ENCODE data around the gene NPC1L1.
"Not testable (repeated sequence)": the region's sequence is repeated elsewhere in the genome, so short reads cannot be mapped to it uniquely, and the experiment has no call there.

The NPC1L1 gene

DNA sequence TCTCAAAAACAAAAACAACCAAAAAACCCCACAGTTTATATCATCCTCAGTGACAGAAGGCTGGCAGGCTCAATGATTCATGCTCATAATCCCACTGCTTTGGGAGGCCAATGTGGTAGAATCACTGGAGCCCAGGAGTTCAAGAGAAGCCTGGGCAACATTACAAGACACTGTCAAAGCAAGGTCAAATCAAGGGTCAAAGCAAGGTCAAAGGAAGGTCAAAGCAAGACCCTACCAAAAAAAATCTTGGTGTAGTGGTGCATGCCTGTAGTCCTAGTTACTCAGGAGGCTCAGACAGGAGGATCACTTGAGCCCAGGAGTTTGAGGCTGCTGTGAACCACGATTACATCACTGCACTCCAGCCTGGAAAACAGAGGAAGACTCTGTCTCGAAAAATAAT is 14.2 kb upstream of the NPC1L1 start:
- H3K4me3 ChIP-seq (ENCODE audit: low read length), result no peak overlapping the region
- TF ChIP-seq, protein P1, sequence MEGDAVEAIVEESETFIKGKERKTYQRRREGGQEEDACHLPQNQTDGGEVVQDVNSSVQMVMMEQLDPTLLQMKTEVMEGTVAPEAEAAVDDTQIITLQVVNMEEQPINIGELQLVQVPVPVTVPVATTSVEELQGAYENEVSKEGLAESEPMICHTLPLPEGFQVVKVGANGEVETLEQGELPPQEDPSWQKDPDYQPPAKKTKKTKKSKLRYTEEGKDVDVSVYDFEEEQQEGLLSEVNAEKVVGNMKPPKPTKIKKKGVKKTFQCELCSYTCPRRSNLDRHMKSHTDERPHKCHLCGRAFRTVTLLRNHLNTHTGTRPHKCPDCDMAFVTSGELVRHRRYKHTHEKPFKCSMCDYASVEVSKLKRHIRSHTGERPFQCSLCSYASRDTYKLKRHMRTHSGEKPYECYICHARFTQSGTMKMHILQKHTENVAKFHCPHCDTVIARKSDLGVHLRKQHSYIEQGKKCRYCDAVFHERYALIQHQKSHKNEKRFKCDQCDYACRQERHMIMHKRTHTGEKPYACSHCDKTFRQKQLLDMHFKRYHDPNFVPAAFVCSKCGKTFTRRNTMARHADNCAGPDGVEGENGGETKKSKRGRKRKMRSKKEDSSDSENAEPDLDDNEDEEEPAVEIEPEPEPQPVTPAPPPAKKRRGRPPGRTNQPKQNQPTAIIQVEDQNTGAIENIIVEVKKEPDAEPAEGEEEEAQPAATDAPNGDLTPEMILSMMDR (IDR thresholded peaks at IDR 0.05; ENCODE audit: insufficient read depth, low read depth, low read length, missing control alignments), result no peak
- no peak for DNase-seq (ENCODE audit: low read depth)

DNA sequence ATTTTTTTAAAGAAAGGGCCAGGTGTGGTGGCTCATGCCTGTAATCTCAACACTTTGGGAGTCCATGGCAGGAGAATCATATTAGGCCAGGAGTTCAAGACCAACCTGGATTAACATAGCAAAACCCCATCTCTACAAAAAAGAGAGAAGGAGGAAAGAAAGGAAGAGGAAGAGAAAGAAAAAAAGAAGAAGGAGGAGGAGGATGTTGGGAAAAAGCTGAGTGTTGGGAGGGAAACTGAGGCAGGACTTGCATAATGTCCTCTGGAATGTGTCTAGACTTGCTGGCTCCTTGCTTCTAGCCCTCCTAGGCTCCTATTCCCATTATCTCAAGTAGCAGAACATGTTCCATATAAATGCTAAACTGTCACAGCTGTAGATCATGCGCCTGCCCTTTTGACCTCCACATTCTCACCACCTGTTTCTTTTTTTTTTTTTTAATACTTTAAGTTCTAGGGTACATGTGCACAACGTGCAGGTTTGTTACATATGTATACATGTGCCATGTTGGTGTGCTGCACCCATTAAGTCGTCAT is 11.4 kb upstream of the NPC1L1 start:
- not testable (repeated sequence) for H3K4me3 ChIP-seq (ENCODE audit: low read length); DNase-seq (ENCODE audit: low read depth)

DNA sequence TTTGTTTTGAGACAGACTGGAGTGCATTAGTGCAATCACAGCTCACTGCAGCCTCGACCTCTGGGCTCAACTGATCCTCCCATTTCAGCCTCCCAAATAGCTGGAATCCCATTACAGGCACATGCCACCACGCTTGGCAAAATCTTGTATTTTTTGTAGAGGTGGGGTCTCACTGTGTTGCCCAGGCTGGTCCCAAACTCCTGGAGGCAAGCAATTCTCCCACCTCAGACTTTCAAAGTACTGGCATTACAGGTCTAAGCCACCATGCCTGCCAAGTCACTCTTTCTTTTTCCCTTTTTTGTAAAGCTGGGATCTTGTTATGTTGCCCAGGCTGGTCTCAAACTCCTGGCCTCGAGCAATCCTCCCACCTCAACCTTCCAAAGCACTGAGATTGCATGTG is 8.3 kb upstream of the NPC1L1 start:
- TF ChIP-seq, protein P1 (IDR thresholded peaks at IDR 0.05; ENCODE audit: insufficient read depth, low read depth, low read length, missing control alignments), result no peak
- no peak for DNase-seq (ENCODE audit: low read depth)
- H3K4me3 ChIP-seq (ENCODE audit: low read length), result no peak overlapping the region

DNA sequence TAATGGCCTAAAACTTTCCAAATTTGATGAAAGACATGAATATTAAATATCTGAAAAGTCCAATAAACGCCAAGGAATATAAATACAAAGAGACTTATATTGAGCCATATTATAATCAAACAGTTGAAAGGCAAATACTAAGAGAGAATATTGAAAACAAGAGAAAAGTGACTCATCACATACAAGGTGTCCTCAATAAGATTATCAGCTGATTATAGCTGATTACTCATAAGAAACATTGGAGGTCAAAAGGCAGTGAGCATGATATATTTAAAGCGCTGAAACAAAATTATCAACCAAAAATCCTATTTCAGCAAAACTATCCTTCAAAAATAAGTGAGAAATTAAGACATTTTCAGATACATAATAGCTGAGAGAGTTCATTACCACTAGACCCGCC is 7.8 kb upstream of the NPC1L1 start:
- TF ChIP-seq, protein P1 (IDR thresholded peaks at IDR 0.05; ENCODE audit: insufficient read depth, low read depth, low read length, missing control alignments), result no peak
- DNase-seq (ENCODE audit: low read depth), result no peak
- no peak overlapping the region for H3K4me3 ChIP-seq (ENCODE audit: low read length)

DNA sequence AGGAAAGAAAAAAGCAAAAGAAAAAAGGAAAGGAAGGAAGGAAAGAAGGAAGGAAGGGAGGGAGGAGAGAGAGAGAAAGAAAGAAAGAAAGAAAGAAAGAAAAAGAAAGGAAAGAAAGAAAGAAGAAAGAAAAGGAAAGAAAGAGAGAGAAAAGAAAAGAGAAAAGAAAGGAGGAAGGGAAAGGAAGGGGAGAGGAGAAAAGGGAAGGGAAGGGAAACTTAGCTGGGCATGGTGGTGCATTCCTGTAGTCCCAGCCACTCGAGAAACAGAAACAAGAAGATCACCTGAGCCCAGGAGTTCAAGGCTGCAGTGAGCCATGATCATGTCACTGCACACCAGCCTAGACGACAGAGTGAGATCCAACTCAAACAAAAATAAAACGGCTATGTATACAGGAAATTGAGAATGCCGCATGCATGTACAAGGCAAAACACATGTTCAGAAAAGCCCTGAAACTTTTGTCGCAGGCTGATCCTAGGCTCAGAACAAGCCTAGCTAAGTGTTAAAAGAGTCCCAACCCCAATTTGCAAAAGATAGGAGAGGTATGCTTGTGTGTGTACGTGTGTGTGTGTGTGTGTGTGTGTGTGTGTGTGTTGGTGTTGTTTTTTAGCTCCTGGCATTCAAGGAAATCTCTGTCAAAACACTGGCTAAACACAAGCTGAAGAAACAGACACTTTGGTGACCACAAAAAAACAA is 6.6 kb upstream of the NPC1L1 start:
- TF ChIP-seq, protein P1 (IDR thresholded peaks at IDR 0.05; ENCODE audit: insufficient read depth, low read depth, low read length, missing control alignments), result no peak
- peak; percentile 16 for DNase-seq (ENCODE audit: low read depth)
- no peak overlapping the region for H3K4me3 ChIP-seq (ENCODE audit: low read length)

DNA sequence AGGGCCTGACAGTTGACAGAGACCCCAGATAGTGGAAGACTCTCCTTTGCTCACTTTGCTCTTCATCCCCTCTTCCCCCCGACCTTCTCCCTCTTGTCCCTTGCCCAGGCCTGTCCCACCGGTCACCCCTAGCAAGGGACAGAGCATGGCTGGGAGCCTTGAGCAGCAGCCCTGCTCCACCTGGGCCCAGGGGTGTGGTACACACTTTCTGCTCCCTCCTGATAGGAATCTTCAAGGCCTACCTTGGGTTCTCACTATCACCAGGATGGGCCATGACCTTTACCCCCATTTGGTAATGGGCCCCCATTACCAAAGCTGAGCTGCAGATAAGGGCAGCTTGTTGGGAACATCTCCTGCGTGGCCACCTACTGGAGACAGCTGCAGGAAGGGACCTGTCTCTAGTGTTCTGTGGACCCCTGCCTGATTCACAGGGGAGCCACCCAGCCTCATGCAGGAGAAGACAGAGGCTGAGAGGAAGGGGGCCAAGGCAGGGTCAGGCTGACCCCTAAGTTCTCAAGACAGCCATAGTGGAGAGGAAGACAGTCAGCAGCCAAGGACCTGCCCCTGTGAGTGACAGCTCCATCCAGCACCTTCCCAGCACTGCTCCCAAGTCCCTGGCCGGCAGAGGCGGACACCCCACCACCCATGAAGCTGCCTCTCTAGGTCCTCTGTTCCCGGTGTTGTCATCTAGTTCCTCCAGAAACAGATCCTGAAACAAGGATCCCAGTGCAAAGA is 913 bp upstream of the NPC1L1 start:
- TF ChIP-seq, protein P1 (IDR thresholded peaks at IDR 0.05; ENCODE audit: insufficient read depth, low read depth, low read length, missing control alignments), result no peak
- H3K4me3 ChIP-seq (ENCODE audit: low read length), result no peak overlapping the region
- DNase-seq (ENCODE audit: low read depth), result no peak

DNA sequence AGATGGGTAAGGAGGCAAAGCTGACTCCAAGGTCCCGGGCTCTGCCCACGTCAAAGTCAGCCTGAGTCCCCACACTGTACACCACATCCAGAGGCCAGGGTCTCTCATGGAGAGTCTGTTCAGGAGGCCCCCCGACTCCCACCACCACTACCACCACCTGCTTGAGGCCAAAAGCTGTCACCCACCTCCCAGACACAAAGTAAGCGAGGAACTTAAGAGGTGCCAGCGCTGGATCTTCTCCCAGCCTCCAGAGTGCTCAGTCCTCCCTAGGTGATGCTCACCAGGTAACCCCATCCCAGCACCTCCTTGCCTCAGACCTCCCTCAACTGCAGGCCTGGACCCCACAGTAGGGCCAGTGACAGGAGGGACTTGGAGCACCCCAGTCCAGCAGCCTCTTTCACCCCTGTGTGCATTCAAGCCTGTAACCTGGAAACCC is 520 bp downstream of the NPC1L1 start:
- DNase-seq (ENCODE audit: low read depth), result no peak
- TF ChIP-seq, protein P1 (IDR thresholded peaks at IDR 0.05; ENCODE audit: insufficient read depth, low read depth, low read length, missing control alignments), result no peak
- H3K4me3 ChIP-seq (ENCODE audit: low read length), result no peak overlapping the region

Data from epithelial cell of esophagus (primary cell).